GM23338 (cell line): ENCODE measurements around the gene MEI4. TPM values are rescaled to one million over a fixed set of nuclear protein-coding genes. Genes with fewer than 3 reads are reported as not detected.

ENCODE experiments used
- ATAC-seq: fragments of 200-7000 bp; cut with Tn5 transposase; 3 replicates; pipeline ENCODE4 v1.9.1; 2020
- DNase-seq: peaks from one replicate; pipeline ENCODE4 v3.0.0-alpha.2; 2015; ENCODE audit warnings: low spot score
- H2AFZ ChIP-seq: fragments of 200-600 bp; sonication (generic); 2 replicates; pipeline ENCODE4 v1.8.0; 2016; ENCODE audit warnings: antibody characterized with exemption, mild to moderate bottlenecking, moderate library complexity
- H3F3A ChIP-seq: fragments of 200-600 bp; sonication (generic); replicated peaks from 2 replicates; pipeline ENCODE4 v1.8.0; 2017; ENCODE audit warnings: antibody characterized with exemption, mixed run types, low read depth
- H3K27ac ChIP-seq: fragments of 200-600 bp; sonication (generic); 2 replicates; pipeline ENCODE4 v1.6.1; 2016; ENCODE audit warnings: low read depth
- H3K27me3 ChIP-seq: fragments of 200-600 bp; sonication (generic); 2 replicates; pipeline ENCODE4 v1.8.0; 2016; ENCODE audit warnings: mild to moderate bottlenecking, mixed run types, moderate library complexity; ENCODE audit not compliant: insufficient read depth
- H3K36me3 ChIP-seq: fragments of 200-600 bp; sonication (generic); 2 replicates; pipeline ENCODE4 v1.8.0; 2016; ENCODE audit warnings: mild to moderate bottlenecking; ENCODE audit not compliant: insufficient read depth
- H3K4me1 ChIP-seq: fragments of 200-600 bp; sonication (generic); 2 replicates; pipeline ENCODE4 v1.8.0; 2016; ENCODE audit warnings: mild to moderate bottlenecking, moderate library complexity; ENCODE audit not compliant: insufficient read depth
- H3K4me2 ChIP-seq: fragments of 200-600 bp; sonication (generic); 2 replicates; pipeline ENCODE4 v1.7.1; 2017; ENCODE audit warnings: mixed run types
- H3K4me3 ChIP-seq: fragments of 200-600 bp; sonication (generic); 2 replicates; pipeline ENCODE4 v1.6.1; 2016; ENCODE audit warnings: mixed run types
- H3K79me2 ChIP-seq: fragments of 200-600 bp; sonication (generic); replicated peaks from 2 replicates; pipeline ENCODE4 v1.8.0; 2017; ENCODE audit warnings: mild to moderate bottlenecking; ENCODE audit not compliant: insufficient read depth
- H3K9me2 ChIP-seq: fragments of 200-600 bp; sonication (generic); 2 replicates; pipeline ENCODE4 v1.8.0; 2017; ENCODE audit not compliant: insufficient read depth
- H4K20me1 ChIP-seq: fragments of 200-600 bp; sonication (generic); replicated peaks from 2 replicates; pipeline ENCODE4 v1.8.0; 2017; ENCODE audit warnings: mild to moderate bottlenecking; ENCODE audit not compliant: insufficient read depth
- H3K27ac Mint-ChIP-seq: 2 replicates; pipeline ENCODE4 v1.8.0; 2020; ENCODE audit warnings: inconsistent platforms, mild to moderate bottlenecking, moderate library complexity, mixed read lengths
- H3K27me3 Mint-ChIP-seq: 3 replicates; pipeline ENCODE4 v1.8.0; 2022; ENCODE audit warnings: low read depth, mild to moderate bottlenecking, moderate library complexity, mixed read lengths, inconsistent platforms; ENCODE audit not compliant: insufficient read depth, poor library complexity
- H3K36me3 Mint-ChIP-seq: 3 replicates; pipeline ENCODE4 v1.8.0; 2021; ENCODE audit warnings: low read depth, mild to moderate bottlenecking, inconsistent platforms, moderate library complexity, mixed read lengths
- H3K4me1 Mint-ChIP-seq: 3 replicates; pipeline ENCODE4 v1.8.0; 2020; ENCODE audit warnings: mild to moderate bottlenecking, inconsistent platforms, mixed read lengths
- H3K4me3 Mint-ChIP-seq: 3 replicates; pipeline ENCODE4 v1.8.0; 2021; ENCODE audit warnings: moderate library complexity, mild to moderate bottlenecking, inconsistent platforms, mixed read lengths
- H3K9me3 Mint-ChIP-seq: 3 replicates; pipeline ENCODE4 v1.8.0; 2020; ENCODE audit warnings: moderate library complexity, mild to moderate bottlenecking, inconsistent platforms, mixed read lengths
- CREB1 ChIP-seq: fragments of 250-450 bp; sonication (Bioruptor Pico); IDR thresholded peaks from 2 replicates; pipeline ENCODE4 v1.5.0; 2020; ENCODE audit warnings: low read depth, mild to moderate bottlenecking, moderate library complexity
- CTCF ChIP-seq, 2 experiments: fragments of 200-600 bp in 1 of 2; sonication (generic) in 1 of 2; conservative IDR thresholded peaks; 2 replicates each; pipeline versions ENCODE4 v1.5.1 to v1.6.1; 2016 to 2017; ENCODE audit warnings: antibody characterized with exemption in 2 of 2, low read depth in 2 of 2, mild to moderate bottlenecking in 2 of 2, moderate library complexity in 1 of 2
- ETS1 ChIP-seq: IDR thresholded peaks from 2 replicates; pipeline ENCODE4 v1.6.1; 2016; ENCODE audit warnings: antibody characterized with exemption
- EZH2 ChIP-seq: fragments of 200-600 bp; sonication (generic); IDR thresholded peaks from one replicate; pipeline ENCODE4 v1.8.0; 2017; ENCODE audit warnings: antibody characterized with exemption, mild to moderate bottlenecking, low read depth; ENCODE audit not compliant: unreplicated experiment
- EZH2phosphoT487 ChIP-seq: fragments of 200-600 bp; sonication (generic); IDR thresholded peaks from one replicate; pipeline ENCODE4 v1.8.1; 2018; ENCODE audit warnings: antibody characterized with exemption; ENCODE audit not compliant: unreplicated experiment
- JUNB ChIP-seq: IDR thresholded peaks from one replicate; pipeline ENCODE4 v1.6.1; 2016; ENCODE audit warnings: antibody characterized with exemption; ENCODE audit not compliant: unreplicated experiment
- NANOG ChIP-seq: IDR thresholded peaks from 2 replicates; pipeline ENCODE4 v1.6.1; 2016; ENCODE audit warnings: antibody characterized with exemption, borderline replicate concordance
- POLR2AphosphoS5 ChIP-seq: IDR thresholded peaks from 2 replicates; pipeline ENCODE4 v1.6.1; 2016; ENCODE audit warnings: antibody characterized with exemption, low read depth
- STAT1 ChIP-seq: IDR thresholded peaks from one replicate; pipeline ENCODE4 v1.6.1; 2016; ENCODE audit warnings: antibody characterized with exemption; ENCODE audit not compliant: unreplicated experiment
- ZNF114 ChIP-seq: fragments of 250-450 bp; sonication (Bioruptor Pico); IDR thresholded peaks from 2 replicates; pipeline ENCODE4 v1.5.0; 2020; ENCODE audit warnings: mild to moderate bottlenecking, moderate library complexity
- ZNF331 ChIP-seq: fragments of 250-450 bp; sonication (Bioruptor Pico); IDR thresholded peaks from 2 replicates; pipeline ENCODE4 v1.5.0; 2020; ENCODE audit warnings: low read depth, mild to moderate bottlenecking, moderate library complexity
- ZNF462 ChIP-seq: fragments of 250-450 bp; sonication (Bioruptor Pico); IDR thresholded peaks from 2 replicates; pipeline ENCODE4 v1.5.0; 2020; ENCODE audit warnings: mild to moderate bottlenecking, moderate library complexity
- polyA plus RNA-seq: library from polyadenylated mRNA; unstranded; fragments of >200 nt; fragmentation: Nextera tagmentation; extraction: Ambion mirVana; gene quantifications from 2 replicates; pipeline ENCODE4 v1.2.1, GENCODE V29; 2016
- total RNA-seq: library from RNA; depleted of rRNA; stranded (reverse); fragments of >200 nt; shearing (Covaris generic); gene quantifications from 2 replicates; pipeline ENCODE4 v1.2.3, GENCODE V29; 2014
- TF ChIP-seq, protein P1 (sequence below): IDR thresholded peaks from one replicate; pipeline ENCODE4 v1.6.1; 2018; ENCODE audit warnings: antibody characterized with exemption; ENCODE audit not compliant: unreplicated experiment

Gene MEI4
- total and polyA plus RNA-seq, 2 experiments from 2014 or later = 0.23 to 0.63 TPM

DNA sequence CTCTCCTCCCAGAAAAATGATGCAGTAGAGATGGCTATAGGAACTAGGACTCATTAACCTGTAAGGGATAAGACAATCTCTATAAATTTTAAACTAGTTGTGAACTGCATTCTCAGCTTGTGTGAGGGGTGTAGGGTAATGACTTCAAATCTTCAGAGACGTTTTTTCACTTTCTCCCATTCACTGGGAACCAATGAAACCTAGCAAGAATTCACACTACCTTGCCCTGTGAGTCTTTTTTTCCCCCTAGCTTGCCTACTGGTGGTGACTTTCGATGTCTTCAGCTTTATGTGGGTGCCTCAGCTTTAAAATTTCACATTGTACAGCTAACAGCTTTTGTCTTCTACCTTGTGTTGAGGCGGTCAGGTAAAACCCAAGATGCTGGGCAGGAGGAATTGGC, 192.0 kb downstream of the MEI4 start:
- no peaks in the 10 kb centered on the region for H3K79me2 ChIP-seq
- peak; percentile 1 for DNase-seq
- H3K9me2 ChIP-seq = no peaks in the 10 kb centered on the region
- TF ChIP-seq STAT1 (no peak), POLR2AphosphoS5 (no peak), EZH2phosphoT487 (no peak), EZH2 (no peak), JUNB (no peak), NANOG (no peak), CTCF (conservative IDR thresholded peaks at IDR 0.05; ENCODE audit: low read depth in 2 of 2) (no peak), ZNF331 (no peak), ETS1 (no peak), CREB1 (CRISPR knock-in tag) (no peak), ZNF462 (CRISPR knock-in tag) (no peak), ZNF114 (no peak)
- TF ChIP-seq, protein P1, sequence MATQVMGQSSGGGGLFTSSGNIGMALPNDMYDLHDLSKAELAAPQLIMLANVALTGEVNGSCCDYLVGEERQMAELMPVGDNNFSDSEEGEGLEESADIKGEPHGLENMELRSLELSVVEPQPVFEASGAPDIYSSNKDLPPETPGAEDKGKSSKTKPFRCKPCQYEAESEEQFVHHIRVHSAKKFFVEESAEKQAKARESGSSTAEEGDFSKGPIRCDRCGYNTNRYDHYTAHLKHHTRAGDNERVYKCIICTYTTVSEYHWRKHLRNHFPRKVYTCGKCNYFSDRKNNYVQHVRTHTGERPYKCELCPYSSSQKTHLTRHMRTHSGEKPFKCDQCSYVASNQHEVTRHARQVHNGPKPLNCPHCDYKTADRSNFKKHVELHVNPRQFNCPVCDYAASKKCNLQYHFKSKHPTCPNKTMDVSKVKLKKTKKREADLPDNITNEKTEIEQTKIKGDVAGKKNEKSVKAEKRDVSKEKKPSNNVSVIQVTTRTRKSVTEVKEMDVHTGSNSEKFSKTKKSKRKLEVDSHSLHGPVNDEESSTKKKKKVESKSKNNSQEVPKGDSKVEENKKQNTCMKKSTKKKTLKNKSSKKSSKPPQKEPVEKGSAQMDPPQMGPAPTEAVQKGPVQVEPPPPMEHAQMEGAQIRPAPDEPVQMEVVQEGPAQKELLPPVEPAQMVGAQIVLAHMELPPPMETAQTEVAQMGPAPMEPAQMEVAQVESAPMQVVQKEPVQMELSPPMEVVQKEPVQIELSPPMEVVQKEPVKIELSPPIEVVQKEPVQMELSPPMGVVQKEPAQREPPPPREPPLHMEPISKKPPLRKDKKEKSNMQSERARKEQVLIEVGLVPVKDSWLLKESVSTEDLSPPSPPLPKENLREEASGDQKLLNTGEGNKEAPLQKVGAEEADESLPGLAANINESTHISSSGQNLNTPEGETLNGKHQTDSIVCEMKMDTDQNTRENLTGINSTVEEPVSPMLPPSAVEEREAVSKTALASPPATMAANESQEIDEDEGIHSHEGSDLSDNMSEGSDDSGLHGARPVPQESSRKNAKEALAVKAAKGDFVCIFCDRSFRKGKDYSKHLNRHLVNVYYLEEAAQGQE = no peak
- H4K20me1 ChIP-seq = no peaks in the 10 kb centered on the region
- H3K27ac ChIP-seq = no peak overlapping the region
- Mint-ChIP-seq H3K4me3 (no peak overlapping the region), H3K4me1 (no peaks in the 10 kb centered on the region), H3K9me3 (no peaks in the 10 kb centered on the region), H3K27me3 (no peaks in the 10 kb centered on the region), H3K36me3 (no peaks in the 10 kb centered on the region), H3K27ac (no peak overlapping the region)
- no peak overlapping the region for H3K4me2 ChIP-seq
- no peaks in the 10 kb centered on the region for H3K4me1 ChIP-seq
- no peak overlapping the region for H2AFZ ChIP-seq
- no peak for ATAC-seq
- H3F3A ChIP-seq = no peaks in the 10 kb centered on the region
- H3K4me3 ChIP-seq = no peak overlapping the region
- no peaks in the 10 kb centered on the region for H3K36me3 ChIP-seq
- H3K27me3 ChIP-seq = no peaks in the 10 kb centered on the region
